ENCODE measurements around the gene MAP2K6.

Gene MAP2K6

DNA sequence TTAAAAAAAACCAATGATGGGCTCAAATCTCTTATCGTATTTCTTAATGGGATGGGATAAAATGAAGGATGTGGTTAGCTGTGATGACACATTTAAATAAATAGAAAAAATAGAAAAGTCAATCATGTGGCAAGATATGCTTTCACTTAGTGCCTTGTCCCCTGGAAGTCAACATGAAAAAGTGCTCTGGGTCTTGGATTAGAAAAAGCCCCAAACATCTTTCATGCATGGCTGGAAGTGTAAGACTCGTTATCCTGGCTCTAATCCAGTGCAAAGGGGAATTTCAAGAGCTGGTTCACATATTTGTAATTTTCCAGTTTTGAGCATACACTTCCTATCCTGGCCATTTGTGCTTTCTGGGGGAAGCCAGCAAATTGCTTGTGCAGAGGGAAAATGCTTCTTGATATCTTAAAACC lies 160.9 kb downstream of the MAP2K6 start:
- TF ChIP-seq CTCF (IDR thresholded peaks at IDR 0.05), result no peak

DNA sequence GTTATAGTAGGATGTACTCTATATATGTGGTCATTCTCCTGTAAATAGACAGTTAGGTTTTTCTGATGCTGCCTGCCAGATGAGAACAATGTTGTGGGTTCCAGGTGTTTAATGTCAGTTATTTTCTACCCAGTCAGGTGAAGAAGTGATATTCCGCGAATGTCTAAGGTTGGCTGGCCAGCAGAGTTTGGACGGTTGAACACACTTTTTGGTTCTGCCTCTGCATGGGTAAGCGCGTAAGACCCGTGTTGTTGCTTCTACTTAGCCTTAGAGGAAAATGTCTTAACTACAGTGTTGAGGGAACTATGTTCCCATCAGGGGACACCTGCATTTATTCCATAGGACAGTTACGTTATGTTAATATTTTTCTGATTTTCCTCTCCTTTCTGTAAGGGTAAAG lies 162.6 kb downstream of the MAP2K6 start:
- TF ChIP-seq CTCF (IDR thresholded peaks at IDR 0.05), result no peak

DNA sequence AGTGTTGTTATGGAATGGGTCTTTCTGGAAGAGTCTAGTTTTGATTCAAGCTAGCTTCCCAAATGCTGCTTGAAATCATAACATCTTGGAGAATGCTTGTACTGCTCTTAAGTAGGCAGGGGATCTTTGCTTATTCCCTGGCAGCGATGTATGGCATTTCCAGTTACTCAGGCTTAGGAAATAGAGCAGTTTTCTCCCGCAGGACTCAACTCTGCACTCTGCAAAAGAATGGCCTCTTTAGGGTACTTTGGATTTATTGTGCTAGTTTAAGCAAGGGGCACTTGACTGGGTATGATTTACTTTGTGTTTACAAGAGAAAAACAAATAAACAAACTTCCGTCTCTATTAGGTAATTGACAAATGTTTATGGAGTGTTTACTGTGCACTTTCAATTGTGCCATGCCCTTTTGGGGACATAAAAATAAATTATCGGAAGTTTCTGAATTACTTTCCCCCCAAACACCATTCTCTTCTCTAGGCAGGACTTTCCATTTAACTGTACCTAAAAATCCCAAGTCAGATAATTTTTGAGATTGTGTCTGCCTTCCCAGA lies 164.0 kb downstream of the MAP2K6 start:
- no peak for TF ChIP-seq CTCF (IDR thresholded peaks at IDR 0.05)

GRCh38 chr17:69579961-69580677 lies 165.6 kb downstream of the MAP2K6 start:
- no peak for TF ChIP-seq CTCF (IDR thresholded peaks at IDR 0.05)

- TF ChIP-seq CTCF (IDR thresholded peaks at IDR 0.05), result no peak
Observed at GRCh38 chr17:69581061-69581961, 166.8 kb downstream of the MAP2K6 start.

- no peak for TF ChIP-seq CTCF (IDR thresholded peaks at IDR 0.05)
Observed at GRCh38 chr17:69588316-69588715, 173.8 kb downstream of the MAP2K6 start.

- no peak for TF ChIP-seq CTCF (IDR thresholded peaks at IDR 0.05)
Observed at GRCh38 chr17:69588827-69589239, 174.3 kb downstream of the MAP2K6 start.

Measured in LNCAP (cell line).